ENCODE results near the gene SHC2.

DNA sequence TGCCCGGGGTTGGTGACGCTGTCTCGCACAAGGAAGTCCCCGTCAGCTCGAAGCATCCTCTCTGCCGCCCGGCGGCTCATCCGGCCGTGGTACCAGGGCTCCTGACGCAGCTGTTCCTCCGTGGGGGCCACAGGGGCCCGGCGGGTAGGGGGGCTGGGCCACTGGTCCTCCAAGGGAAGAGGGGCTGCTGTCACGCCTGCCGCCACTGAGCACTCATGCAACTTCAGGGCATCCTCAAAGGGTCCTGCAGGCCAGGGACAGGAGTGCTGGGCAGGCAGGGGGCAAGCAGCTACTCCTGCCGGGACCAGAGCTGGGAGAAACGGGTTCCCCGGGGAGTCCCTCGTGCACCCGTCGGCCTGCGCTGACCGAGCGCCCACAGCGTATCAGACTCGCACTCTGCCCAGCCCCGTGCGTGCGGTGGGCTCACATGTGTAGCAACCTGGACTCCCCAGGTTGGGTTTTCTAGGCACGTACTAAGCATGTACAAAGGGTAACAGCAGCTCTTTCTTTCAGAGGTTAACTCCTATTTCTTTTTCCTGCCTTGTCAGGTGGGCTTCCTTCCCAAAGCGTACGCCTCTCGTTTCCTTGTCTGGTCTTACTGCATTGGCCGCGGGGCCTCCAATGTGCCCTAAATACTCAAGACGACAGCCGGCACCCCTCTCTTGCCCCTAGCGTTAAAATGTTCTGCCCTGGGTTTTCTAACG lies 38.5 kb downstream of the SHC2 start:
- TF ChIP-seq, protein P1, sequence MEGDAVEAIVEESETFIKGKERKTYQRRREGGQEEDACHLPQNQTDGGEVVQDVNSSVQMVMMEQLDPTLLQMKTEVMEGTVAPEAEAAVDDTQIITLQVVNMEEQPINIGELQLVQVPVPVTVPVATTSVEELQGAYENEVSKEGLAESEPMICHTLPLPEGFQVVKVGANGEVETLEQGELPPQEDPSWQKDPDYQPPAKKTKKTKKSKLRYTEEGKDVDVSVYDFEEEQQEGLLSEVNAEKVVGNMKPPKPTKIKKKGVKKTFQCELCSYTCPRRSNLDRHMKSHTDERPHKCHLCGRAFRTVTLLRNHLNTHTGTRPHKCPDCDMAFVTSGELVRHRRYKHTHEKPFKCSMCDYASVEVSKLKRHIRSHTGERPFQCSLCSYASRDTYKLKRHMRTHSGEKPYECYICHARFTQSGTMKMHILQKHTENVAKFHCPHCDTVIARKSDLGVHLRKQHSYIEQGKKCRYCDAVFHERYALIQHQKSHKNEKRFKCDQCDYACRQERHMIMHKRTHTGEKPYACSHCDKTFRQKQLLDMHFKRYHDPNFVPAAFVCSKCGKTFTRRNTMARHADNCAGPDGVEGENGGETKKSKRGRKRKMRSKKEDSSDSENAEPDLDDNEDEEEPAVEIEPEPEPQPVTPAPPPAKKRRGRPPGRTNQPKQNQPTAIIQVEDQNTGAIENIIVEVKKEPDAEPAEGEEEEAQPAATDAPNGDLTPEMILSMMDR (IDR thresholded peaks at IDR 0.05) = no peak
- TF ChIP-seq, protein P2, sequence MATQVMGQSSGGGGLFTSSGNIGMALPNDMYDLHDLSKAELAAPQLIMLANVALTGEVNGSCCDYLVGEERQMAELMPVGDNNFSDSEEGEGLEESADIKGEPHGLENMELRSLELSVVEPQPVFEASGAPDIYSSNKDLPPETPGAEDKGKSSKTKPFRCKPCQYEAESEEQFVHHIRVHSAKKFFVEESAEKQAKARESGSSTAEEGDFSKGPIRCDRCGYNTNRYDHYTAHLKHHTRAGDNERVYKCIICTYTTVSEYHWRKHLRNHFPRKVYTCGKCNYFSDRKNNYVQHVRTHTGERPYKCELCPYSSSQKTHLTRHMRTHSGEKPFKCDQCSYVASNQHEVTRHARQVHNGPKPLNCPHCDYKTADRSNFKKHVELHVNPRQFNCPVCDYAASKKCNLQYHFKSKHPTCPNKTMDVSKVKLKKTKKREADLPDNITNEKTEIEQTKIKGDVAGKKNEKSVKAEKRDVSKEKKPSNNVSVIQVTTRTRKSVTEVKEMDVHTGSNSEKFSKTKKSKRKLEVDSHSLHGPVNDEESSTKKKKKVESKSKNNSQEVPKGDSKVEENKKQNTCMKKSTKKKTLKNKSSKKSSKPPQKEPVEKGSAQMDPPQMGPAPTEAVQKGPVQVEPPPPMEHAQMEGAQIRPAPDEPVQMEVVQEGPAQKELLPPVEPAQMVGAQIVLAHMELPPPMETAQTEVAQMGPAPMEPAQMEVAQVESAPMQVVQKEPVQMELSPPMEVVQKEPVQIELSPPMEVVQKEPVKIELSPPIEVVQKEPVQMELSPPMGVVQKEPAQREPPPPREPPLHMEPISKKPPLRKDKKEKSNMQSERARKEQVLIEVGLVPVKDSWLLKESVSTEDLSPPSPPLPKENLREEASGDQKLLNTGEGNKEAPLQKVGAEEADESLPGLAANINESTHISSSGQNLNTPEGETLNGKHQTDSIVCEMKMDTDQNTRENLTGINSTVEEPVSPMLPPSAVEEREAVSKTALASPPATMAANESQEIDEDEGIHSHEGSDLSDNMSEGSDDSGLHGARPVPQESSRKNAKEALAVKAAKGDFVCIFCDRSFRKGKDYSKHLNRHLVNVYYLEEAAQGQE (IDR thresholded peaks at IDR 0.05; ENCODE audit: insufficient read depth in 1 of 2, low read depth in 2 of 2, low read length in 1 of 2) = no peak
- TF ChIP-seq TCF7L2 (IDR thresholded peaks at IDR 0.05; ENCODE audit: low read depth, low read length) (no peak), POLR2AphosphoS5 (IDR thresholded peaks at IDR 0.05; ENCODE audit: low read depth, low read length) (no peak)
